Measurements from ENCODE around the gene MYOC.

DNA sequence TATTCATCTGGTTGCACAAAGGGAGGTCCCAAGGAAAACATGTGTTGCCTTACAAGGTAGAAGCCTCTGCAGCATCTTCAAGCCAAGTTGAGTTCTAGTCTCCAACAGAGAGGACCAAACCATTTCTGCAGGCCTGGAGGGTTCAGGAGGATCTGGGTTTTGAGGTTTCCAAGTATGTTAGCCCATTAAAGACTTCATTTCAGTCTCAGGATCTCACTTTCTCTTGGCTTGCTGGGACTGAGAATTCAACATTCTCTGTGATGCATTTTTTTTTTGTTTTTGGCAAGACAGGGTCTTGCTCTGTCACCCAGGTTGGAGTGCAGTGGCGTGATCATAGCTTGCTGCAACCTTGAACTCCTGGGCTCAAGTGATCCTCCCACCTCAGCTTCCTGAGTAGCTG is 39.2 kb downstream of the MYOC start:
- TF ChIP-seq CTCF (conservative IDR thresholded peaks at IDR 0.05) (no peak), ZFX (IDR thresholded peaks at IDR 0.05) (no peak)
